ENCODE measurements around the gene TMEM175. TPM values are rescaled to one million over a fixed set of nuclear protein-coding genes. Genes with fewer than 3 reads are reported as not detected.
A peak's percentile ranks its signal among the peaks of the same experiment; 100 is the strongest.

Gene TMEM175
- total and polyA plus RNA-seq, 2 of the 8 experiments (the other 6 are each of a cell fraction or from before 2014, with no cell fraction given), result 4.9 to 20.7 TPM

GRCh38 chr4:972651-973424, 40.6 kb downstream of the TMEM175 start (continued):
- TF ChIP-seq CTCF (IDR thresholded peaks at IDR 0.05; ENCODE audit: control extremely low read depth in 1 of 3, insufficient read depth in 1 of 3, low read depth in 1 of 3, low read length in 3 of 3) (no peak), MAFK (IDR thresholded peaks at IDR 0.05; ENCODE audit: low read depth, low read length) (no peak), GABPA (IDR thresholded peaks at IDR 0.05; ENCODE audit: borderline replicate concordance, insufficient read depth, low read length) (peak; percentile 54; the same call in 1 of the 2 replicates), RNF2 (IDR thresholded peaks at IDR 0.05; ENCODE audit: borderline replicate concordance, low read depth, low read length, missing control alignments, poor library complexity, severe bottlenecking) (no peak), FOSL1 (IDR thresholded peaks at IDR 0.05; ENCODE audit: insufficient read depth, low read depth, low read length) (no peak), TBP (IDR thresholded peaks at IDR 0.05; ENCODE audit: low read depth, low read length) (no peak), TAF7 (optimal IDR thresholded peaks at IDR 0.05; ENCODE audit: borderline replicate concordance, low read depth, low read length) (no peak)
